Measurements from ENCODE around the gene ADAM11.

Gene ADAM11

GRCh38 chr17:44757045-44757917 lies 1.5 kb upstream of the ADAM11 start:
- DNase-seq (ENCODE audit: low spot score): no peak

GRCh38 chr17:44757918-44758413 lies 822 bp upstream of the ADAM11 start:
- no peak for DNase-seq (ENCODE audit: low spot score)

GRCh38 chr17:44759086-44759915 lies 513 bp downstream of the ADAM11 start:
- DNase-seq (ENCODE audit: low spot score): no peak

DNA sequence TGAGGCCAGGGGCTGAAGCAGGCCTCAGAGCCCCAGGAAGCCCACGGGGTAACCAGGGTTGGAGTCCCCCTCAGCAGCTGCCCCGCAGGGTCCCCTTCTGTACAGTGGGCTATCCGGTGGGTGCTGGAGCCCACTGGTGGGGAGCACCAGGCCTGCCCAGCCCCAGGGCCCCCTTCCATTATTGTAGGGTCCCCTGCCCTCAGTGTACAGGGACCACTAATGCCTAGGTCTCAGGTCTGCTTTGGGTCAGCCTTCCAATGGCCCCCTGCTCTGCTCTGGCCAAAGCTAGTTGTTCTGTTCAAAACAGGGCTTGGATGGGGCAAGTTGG lies 1.1 kb downstream of the ADAM11 start:
- DNase-seq (ENCODE audit: low spot score): no peak

GRCh38 chr17:44760474-44761308 lies 1.9 kb downstream of the ADAM11 start:
- DNase-seq (ENCODE audit: low spot score): no peak

GRCh38 chr17:44761932-44762810 lies 3.4 kb downstream of the ADAM11 start:
- no peak for DNase-seq (ENCODE audit: low spot score)

GRCh38 chr17:44763170-44763569 lies 4.4 kb downstream of the ADAM11 start:
- DNase-seq (ENCODE audit: low spot score): no peak

GRCh38 chr17:44765965-44766364 lies 7.2 kb downstream of the ADAM11 start:
- no peak for DNase-seq (ENCODE audit: low spot score)

GRCh38 chr17:44766409-44767038 lies 7.7 kb downstream of the ADAM11 start:
- no peak for DNase-seq (ENCODE audit: low spot score)

GRCh38 chr17:44767493-44767892 lies 8.7 kb downstream of the ADAM11 start:
- DNase-seq (ENCODE audit: low spot score): no peak

DNA sequence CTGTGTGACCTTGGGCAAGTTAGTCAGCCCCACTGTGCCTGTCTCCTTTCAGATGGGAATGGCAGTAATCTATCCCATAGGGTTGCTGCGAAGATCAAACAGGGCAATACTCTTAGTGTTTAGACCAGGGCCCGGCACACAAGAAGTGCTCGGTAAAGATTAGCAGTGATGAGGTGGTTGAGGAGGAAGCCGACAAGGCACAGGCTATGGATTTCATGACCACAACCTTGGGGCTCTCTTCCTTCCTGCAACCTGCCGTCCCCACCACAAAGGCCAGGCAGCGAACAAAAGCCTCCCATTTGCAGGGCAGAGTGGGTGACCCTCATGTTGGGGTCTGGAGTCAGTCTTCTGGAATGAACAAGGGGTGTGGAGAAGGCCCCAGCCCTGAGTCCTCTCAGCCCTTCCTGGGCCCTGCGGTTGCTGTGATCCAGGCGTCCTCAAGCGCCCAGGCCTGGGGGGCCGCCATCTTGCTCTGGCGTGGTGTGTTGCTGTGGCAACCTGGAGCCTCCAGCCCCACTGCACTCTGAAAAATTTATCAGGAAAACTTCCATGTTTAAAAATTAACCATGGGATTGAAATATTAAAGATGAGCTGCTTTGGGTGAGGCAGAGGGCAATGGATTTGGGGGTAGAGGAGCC lies 9.8 kb downstream of the ADAM11 start:
- no peak for DNase-seq (ENCODE audit: low spot score)

GRCh38 chr17:44769230-44769629 lies 10.4 kb downstream of the ADAM11 start:
- no peak for DNase-seq (ENCODE audit: low spot score)

DNA sequence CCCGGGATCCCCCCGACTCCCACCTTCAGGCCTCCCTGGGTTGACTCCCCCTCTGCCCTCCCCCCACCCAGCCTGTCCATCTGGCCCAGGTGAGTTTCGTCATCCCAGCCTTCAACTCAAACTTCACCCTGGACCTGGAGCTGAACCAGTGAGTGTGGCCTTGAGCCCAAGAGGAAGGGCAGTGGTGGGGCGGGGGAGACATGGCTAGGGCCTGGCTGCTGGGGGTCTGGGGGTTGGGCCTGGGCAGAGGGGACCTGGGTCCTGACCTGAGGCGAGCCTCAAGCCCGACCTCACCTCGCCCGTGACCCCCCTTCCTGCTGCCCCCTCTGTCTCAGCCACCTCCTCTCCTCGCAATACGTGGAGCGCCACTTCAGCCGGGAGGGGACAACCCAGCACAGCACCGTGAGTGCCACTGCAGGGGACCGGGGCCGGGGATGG lies 10.9 kb downstream of the ADAM11 start:
- DNase-seq (ENCODE audit: low spot score): no peak

DNA sequence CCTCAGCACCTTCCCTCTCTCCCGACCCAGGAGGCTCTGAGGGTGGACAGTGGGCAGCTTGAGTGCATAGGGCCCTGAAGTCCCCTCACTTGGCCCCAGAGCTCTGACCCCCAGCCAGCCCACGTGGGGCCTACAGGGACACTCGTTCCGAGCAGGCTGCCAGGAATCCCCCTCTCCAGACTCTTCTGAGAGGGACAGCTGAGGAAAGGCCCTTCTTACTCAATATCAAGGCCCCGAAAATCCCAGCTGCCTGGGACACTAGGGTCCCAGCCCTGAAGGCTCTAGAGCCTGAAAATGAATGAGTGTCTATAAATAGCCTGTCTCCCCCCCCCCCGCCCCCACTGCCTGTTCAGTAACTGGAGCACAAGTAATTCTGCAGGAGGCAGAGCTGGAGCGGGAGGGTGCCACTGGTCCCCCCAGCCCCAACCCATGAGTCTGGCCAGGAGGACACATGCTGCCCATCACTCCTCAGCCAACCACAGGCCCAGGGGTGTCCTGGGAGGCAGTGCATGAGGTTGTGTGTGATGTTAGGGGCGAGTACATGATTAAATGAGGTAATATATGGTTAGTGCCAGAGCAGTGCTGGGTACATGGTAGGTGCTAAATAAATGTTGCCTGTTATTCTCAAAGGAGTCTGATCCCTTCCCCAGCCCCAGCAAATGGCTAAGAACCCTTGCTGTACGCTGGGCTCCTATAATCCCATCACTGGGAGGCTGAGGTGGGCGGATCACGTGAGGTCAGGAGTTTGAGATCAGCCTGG lies 11.6 kb downstream of the ADAM11 start:
- DNase-seq (ENCODE audit: low spot score): no peak

GRCh38 chr17:44772308-44773045 lies 13.7 kb downstream of the ADAM11 start:
- no peak for DNase-seq (ENCODE audit: low spot score)

GRCh38 chr17:44773140-44773539 lies 14.4 kb downstream of the ADAM11 start:
- DNase-seq (ENCODE audit: low spot score): no peak

GRCh38 chr17:44774271-44775135 lies 15.7 kb downstream of the ADAM11 start:
- peak; percentile 94 for DNase-seq (ENCODE audit: low spot score)

Data from AG20443 (cell line).